GM21526 (cell line): Measurements from ENCODE around the gene SLC6A12.

Source experiments
- ATAC-seq: cut with Tn5 transposase; IDR thresholded peaks from one replicate; pipeline ENCODE4 v1.9.1; 2021; ENCODE audit warnings: moderate library complexity; ENCODE audit not compliant: unreplicated experiment, low FRiP score

SLC6A12 gene

GRCh38 chr12:147242-147641 is 66.7 kb downstream of the SLC6A12 start:
- no peak for ATAC-seq

GRCh38 chr12:145369-145960 is 68.5 kb downstream of the SLC6A12 start:
- ATAC-seq, result no peak

GRCh38 chr12:144650-145284 is 69.2 kb downstream of the SLC6A12 start:
- ATAC-seq, result no peak

- no peak for ATAC-seq
These were observed 69.8 kb downstream of the SLC6A12 start for GRCh38 chr12:143964-144649.

GRCh38 chr12:140162-140561 is 73.8 kb downstream of the SLC6A12 start:
- no peak for ATAC-seq
